Sigmoid colon (tissue), 4 donors: Measurements from ENCODE around the gene GTF3C5.

Source experiments
- CTCF ChIP-seq, 4 experiments: fragments of 450-650 bp in 3 of 4; fragments of 200-600 bp in 1 of 4; IDR thresholded peaks; one replicate each; pipeline ENCODE4 v1.5.1; 2016 to 2019; ENCODE audit warnings: antibody characterized with exemption in 4 of 4, mild to moderate bottlenecking in 3 of 4, moderate library complexity in 2 of 4
- POLR2A ChIP-seq, 2 donors: fragments of 450-650 bp; IDR thresholded peaks; one replicate each; pipeline ENCODE4 v1.6.1; 2016; ENCODE audit warnings: antibody characterized with exemption in 2 of 2, mild to moderate bottlenecking in 2 of 2, moderate library complexity in 2 of 2
- POLR2AphosphoS5 ChIP-seq, 4 donors: sonication (generic); formaldehyde crosslinking; IDR thresholded peaks; one replicate each; pipeline ENCODE4 v1.6.1; 2017; ENCODE audit warnings: antibody characterized with exemption in 4 of 4

- TF ChIP-seq CTCF (IDR thresholded peaks at IDR 0.05) (no peak), POLR2AphosphoS5 (IDR thresholded peaks at IDR 0.05) (peak in 1 of 4 donors; percentile 9), POLR2A (IDR thresholded peaks at IDR 0.05) (no peak)
Observed at GRCh38 chr9:133090187-133090586, 59.4 kb downstream of the GTF3C5 start.
